ENCODE data around the gene NPLOC4.
"Not testable (repeated sequence)": the region's sequence is repeated elsewhere in the genome, so short reads cannot be mapped to it uniquely, and the experiment has no call there.

NPLOC4 gene

DNA sequence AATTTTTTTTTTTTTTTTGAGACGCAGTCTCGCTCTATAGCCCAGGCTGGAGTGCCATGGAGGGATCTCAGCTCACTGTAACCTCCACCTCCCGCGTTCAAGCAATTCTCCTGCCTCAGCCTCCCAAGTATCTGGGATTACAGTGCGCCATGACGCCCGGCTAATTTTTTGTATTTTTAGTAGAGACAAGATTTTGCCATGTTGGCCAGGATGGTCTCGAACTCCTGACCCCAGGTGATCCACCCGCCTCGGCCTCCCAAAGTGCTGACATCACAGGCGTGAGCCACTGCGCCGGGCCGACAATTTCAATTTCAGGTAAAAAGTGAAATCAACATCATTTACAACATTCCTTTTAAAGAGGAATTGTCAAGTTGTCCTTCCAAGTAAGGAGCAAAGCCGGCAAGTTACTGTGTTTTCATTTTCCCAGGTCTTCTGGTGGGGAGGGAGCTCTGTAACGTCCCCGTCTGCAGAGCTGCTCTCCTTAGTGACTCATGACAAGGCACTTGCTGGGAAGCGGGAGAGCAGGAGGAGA lies 873 bp downstream of the NPLOC4 start:
- no peak for DNase-seq (ENCODE audit: low read depth in 3 of 3)

DNA sequence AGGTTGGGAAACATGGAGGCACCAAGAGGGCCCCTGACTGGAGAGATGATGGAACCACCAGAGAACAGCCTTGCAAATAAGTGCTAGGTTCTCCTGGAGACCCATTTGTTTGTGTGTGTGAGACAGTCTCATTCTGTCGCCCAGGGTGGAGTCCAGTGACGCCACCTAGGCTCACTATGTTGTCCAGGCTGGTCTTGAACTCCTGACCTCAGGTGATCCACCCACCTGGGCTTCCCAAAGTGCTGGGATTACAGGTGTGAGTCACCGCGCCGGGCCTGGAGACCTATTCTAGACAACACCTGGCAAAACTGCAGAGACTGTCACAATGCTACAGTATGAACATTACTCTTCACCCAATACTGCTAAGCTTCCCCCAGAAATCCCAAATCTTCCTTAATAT lies 1.5 kb downstream of the NPLOC4 start:
- no peak for DNase-seq (ENCODE audit: low read depth in 3 of 3)

GRCh38 chr17:81631482-81631881 lies 5.4 kb downstream of the NPLOC4 start:
- DNase-seq (ENCODE audit: low read depth in 3 of 3) = no peak

DNA sequence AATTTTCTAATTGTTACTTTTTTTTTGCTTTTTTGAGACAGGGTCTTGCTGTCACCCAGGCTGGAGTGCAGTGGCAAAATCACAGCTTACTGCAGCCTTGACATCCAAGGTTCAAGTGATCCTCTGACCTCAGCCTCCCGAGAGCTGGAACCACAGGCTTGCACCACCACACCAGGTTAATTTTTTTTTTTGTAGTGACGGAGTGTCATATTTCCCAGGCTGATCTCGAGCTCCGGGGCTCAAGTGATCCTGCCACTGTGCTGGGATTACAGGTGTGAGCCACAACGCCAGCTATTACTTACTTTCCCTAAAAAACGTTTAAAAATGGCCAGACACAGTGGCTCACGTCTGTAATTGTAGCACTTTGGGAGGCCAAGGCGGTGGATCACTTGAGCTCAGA lies 6.6 kb downstream of the NPLOC4 start:
- DNase-seq (ENCODE audit: low read depth in 3 of 3) = no peak

DNA sequence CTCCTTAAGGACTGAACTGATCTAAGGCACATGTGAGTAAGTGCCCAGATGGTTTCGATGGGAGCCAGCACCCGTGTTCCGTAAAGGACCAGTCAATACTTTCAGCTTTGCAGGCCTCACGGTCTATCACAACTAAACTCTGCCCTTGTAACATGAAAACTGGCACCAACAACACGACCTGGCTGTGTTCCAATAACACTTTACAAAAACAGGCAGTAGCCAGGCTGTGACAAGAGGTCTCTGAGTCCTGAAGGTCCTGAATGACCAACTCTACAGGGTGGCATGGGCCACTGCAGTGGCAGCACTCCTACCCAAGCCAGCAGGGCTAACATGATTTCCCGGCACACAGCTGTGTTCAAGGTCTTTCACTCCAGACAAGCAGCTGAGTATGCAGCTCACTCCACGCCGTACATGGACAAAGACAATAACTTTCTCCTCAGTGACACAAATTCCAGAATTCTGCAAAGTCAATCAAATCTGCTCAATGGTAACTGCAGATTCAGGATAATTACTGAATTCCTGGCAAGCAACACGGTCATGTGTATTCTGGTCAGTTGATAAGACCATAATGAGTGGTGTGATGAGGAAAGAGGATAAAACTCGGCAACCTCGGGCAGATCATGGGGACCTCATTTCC lies 15.3 kb downstream of the NPLOC4 start:
- no peak for DNase-seq (ENCODE audit: low read depth in 3 of 3)

- DNase-seq (ENCODE audit: low read depth in 3 of 3) = not testable (repeated sequence)
Observed at GRCh38 chr17:81618307-81618706, 18.6 kb downstream of the NPLOC4 start.

- DNase-seq (ENCODE audit: low read depth in 3 of 3) = no peak
Observed at GRCh38 chr17:81616877-81617276, 20.0 kb downstream of the NPLOC4 start.

DNA sequence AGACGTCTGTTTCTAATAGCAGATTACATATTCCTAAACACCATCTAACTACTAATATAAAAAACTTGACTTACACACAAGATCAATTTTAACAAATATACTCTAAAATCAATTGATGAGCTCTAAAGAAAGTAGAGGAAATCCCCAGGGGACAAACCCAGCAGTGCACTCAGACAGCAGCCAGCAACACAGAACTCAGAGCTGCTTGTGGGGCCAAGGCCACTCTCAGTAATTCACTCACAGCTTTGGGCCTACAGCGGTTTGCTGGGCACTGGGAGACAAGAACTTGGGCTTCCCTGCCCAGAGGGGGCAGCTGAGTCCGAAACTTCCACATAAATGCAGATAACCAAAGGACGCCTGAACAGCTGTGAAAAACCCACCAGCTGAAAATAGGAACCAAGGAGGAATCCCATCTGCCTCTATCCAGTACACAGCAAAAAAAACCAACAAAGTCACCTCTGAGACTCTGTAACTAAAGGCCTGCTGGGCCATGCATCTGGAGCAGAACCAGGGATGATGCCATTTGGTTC lies 21.4 kb downstream of the NPLOC4 start:
- DNase-seq (ENCODE audit: low read depth in 3 of 3) = no peak

DNA sequence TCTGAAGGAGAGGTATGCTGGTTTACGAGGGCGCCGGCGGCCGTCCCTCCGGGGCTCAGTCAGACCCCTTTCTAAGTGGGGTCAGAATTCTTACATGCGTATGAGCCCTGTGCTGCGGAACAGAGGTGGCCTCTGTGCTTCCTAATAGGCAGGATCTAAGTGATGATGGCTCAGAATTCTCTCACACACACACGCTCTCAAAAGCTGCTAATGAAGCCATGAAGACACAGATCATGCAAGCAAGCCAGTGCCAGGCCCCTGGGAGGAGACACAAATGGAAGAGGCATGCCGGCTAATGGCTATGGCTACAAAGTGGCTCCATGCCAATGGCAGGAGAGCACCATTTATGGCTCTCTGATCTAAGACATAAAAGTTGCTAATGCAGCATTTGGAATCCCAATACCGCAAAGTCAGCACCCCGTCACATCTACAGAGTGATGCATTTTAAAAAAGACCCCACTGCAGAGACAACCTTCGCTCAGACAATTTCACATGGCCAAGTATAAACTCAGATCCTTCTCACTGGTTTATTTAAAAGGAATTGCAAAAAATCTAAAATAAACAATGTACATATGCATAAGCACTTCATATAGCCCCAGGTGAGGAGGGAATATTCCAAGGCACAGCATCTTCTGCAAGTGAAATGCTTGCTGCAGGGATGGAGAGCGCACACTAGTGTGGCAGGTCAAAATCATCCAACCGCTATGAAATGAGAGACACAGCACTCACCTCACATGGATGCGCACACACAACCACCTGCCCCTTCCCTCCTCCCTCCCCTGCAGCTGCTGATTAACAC lies 24.5 kb downstream of the NPLOC4 start:
- DNase-seq (ENCODE audit: low read depth in 3 of 3) = no peak

DNA sequence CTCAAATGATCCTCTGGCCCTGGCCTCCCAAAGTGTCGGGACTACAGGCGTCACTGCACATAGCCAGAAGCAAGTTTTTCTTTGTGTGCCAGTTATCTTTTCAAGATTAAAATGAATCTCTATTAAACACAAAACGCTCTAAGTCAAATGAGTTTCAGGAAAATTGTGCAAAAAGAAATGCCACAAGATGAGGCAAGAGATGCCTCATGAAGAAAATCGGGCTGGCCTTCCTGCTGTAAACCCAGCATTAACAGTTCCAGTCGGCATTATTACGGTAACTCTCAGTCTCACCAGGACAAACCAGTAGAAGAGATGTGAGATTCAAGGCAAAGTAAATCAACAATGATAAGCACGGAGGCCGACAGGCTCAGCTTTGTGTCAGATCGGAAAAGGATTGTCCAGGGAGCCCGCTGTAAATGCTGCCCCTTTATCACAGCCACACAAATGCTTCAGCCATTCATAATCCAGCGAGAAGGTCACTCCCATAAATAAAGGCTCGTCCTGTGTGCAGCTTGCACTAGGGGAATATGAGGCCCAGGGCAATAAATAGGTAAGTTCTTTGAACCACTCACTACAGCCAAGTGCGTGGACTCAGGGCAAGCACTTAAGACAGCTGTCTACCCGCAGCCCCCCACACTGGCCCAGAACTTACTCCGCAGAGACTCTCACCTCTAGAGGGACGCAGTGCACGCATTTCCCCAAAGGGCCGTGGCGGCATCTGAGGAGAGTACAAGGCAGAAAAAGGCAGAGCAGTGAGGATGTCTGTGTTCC lies 27.2 kb downstream of the NPLOC4 start:
- no peak for DNase-seq (ENCODE audit: low read depth in 3 of 3)

DNA sequence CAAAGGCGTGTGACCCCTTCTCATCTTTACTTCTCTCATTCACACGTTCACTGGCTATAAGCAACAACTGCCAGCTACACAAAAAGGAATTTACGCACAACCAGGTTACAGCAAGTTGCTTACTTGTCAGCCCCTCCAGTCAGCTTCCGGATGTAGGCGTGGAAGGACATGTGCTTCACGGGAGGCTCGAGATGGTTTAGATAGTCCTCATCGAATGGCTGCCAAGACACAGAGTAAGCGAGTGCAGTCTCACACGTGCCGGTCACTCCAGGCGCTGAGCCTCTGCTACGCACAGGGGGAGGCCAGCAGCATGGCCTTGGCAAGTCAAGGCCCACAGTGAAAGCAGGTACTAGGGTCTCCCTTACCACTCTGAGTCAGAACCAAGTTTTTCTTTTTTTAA lies 28.3 kb downstream of the NPLOC4 start:
- no peak for DNase-seq (ENCODE audit: low read depth in 3 of 3)

GRCh38 chr17:81608082-81608481 lies 28.8 kb downstream of the NPLOC4 start:
- DNase-seq (ENCODE audit: low read depth in 3 of 3) = no peak

GRCh38 chr17:81607431-81607830 lies 29.5 kb downstream of the NPLOC4 start:
- DNase-seq (ENCODE audit: low read depth in 3 of 3) = no peak

GRCh38 chr17:81603846-81604610 lies 32.9 kb downstream of the NPLOC4 start:
- DNase-seq (ENCODE audit: low read depth in 3 of 3) = no peak

DNA sequence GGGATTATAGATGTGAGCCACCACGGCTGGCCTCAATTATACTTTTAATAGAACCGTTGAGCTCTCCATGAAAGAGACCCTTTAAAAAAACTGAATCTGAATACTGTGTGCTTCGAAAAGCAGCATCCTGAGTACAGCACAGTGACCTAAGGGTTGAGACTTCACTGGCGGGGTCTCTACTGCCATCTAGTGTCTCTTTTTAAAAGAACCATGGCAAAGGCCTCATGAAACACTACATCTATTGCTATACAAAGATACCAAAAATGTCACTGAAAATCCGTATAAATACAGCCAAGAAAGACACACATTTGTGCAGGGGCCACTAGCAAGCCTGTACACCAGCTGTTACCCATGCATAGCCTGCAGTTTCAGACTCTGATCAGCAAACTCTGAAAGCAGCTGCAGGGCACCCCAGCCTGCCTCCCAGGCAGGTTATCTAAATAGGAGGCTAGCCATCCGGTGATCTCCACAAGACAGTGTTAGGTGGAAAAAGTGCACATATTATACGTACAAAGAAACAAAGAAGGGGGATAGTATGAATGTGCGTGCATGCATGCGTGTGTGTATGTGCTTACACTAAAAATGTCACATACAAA lies 35.3 kb downstream of the NPLOC4 start:
- peak in 1 of 3 donors; percentile 20 for DNase-seq (ENCODE audit: low read depth in 3 of 3)

- no peak for DNase-seq (ENCODE audit: low read depth in 3 of 3)
Observed at GRCh38 chr17:81599719-81600486, 37.0 kb downstream of the NPLOC4 start.

- no peak for DNase-seq (ENCODE audit: low read depth in 3 of 3)
Observed at GRCh38 chr17:81593105-81593871, 43.6 kb downstream of the NPLOC4 start.

DNA sequence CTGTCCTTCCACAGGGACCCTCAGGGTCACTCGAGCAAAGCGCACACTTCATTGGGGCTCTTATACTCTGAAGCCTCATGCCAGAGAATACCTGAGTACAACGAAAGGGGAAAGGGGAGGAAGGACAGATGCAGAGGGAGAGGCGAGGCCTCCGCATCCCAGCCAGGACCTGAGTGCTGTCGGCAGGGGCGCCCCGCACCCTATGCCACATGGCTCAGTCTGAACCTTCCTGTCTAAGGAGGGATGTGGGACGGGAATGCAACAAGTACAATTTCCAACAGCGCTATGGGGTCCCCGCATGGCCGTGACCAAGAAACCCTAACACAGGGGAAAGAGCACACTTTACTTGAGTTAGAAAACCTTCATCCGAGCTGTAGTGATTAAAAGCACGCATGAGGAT lies 44.9 kb downstream of the NPLOC4 start:
- DNase-seq (ENCODE audit: low read depth in 3 of 3) = no peak

DNA sequence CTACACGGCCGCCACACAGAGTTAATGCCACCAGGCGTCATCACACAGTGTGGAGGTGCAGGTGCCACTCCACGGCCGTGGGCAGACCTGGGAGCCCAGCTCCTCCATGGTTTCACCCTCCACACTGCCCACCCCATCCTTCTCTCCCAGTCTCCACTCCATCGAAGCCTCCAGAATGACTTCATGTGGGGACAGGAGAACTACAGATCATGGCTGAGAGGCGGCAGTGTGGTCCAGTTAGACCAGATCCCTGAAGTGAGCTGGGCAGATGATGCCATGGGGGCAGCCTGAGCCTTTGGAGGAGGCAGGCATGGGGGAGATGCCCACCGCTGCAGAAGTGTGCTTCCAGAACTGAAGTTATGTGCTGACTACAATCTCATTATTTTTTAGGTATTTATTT lies 46.8 kb downstream of the NPLOC4 start:
- DNase-seq (ENCODE audit: low read depth in 3 of 3) = no peak

DNA sequence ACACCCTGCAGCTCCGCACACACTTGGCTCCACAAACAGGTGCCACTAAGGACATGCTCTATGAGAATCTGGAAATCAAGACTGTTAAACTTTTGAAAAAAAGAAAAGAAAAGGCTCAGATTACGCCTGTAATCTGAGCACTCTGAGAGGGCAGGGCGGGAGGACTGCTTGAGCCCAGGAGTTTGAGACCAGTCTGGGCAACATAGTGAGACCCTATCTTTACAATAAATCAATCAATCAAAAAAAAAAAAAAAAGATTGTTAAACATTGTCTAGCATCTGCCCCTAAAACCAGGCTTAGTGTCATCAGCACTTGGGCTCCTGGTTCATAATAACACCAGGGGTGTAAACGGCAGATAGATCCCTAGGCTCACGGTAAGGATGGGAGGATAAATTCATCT lies 47.3 kb downstream of the NPLOC4 start:
- no peak for DNase-seq (ENCODE audit: low read depth in 3 of 3)
